Renal pelvis (tissue), 12 donors: ENCODE measurements around the gene LYAR. TPM values are rescaled to one million over a fixed set of nuclear protein-coding genes. Genes with fewer than 3 reads are reported as not detected.

Experiments
- DNase-seq: peaks from one replicate; pipeline ENCODE4 v3.0.0-alpha.2; 2013
- long read RNA-seq, 16 experiments: transcript quantifications; one replicate each; lab custom pipeline, GENCODE V29; 2026
- polyA plus RNA-seq, 3 donors: library from polyadenylated mRNA; unstranded; fragments of 120-200 nt; gene quantifications; one replicate each; pipeline ENCODE4 v1.2.1, GENCODE V29; 2013; ENCODE audit not compliant: insufficient read length in 3 of 3

LYAR gene
- polyA plus RNA-seq, result 10 to 100 TPM; 19.8 to 21.1 (median 20.1) TPM
- long read RNA-seq, donor 1, transcript LYAR-201 (10 exons, 1,569 nt), result major isoform, 5 of 6 reads
- long read RNA-seq, donor 1, partial matches to known transcripts, result 0 of 6 reads
- long read RNA-seq, donor 1, other reads (novel, unspliced or antisense), result 0 of 6 reads
- long read RNA-seq, donor 2, transcript LYAR-201 (10 exons, 1,569 nt), result major isoform, 12 of 12 reads
- long read RNA-seq, donor 2, partial matches to known transcripts, result 0 of 12 reads
- long read RNA-seq, donor 2, other reads (novel, unspliced or antisense), result 0 of 12 reads
- long read RNA-seq, donor 3, partial matches to known transcripts, result 0 of 2 reads
- long read RNA-seq, donor 3, other reads (novel, unspliced or antisense), result 0 of 2 reads
- long read RNA-seq, donor 4, transcript LYAR-201 (10 exons, 1,569 nt), result major isoform, 7 of 8 reads
- long read RNA-seq, donor 4, partial matches to known transcripts, result 0 of 8 reads
- long read RNA-seq, donor 4, other reads (novel, unspliced or antisense), result 0 of 8 reads
- long read RNA-seq, donor 5, partial matches to known transcripts, result 0 of 3 reads
- long read RNA-seq, donor 5, other reads (novel, unspliced or antisense), result 0 of 3 reads
- long read RNA-seq, donor 6, transcript LYAR-201 (10 exons, 1,569 nt), result major isoform, 8 of 9 reads
- long read RNA-seq, donor 6, partial matches to known transcripts, result 0 of 9 reads
- long read RNA-seq, donor 6, other reads (novel, unspliced or antisense), result 0 of 9 reads
- long read RNA-seq, donor 7, result 0 reads
- long read RNA-seq, donor 8, partial matches to known transcripts, result 0 of 3 reads
- long read RNA-seq, donor 8, other reads (novel, unspliced or antisense), result 0 of 3 reads
- long read RNA-seq, donor 9, transcript LYAR-201 (10 exons, 1,569 nt), result major isoform, 8 of 8 reads
- long read RNA-seq, donor 9, partial matches to known transcripts, result 0 of 8 reads
- long read RNA-seq, donor 9, other reads (novel, unspliced or antisense), result 0 of 8 reads
- long read RNA-seq, donor 10, transcript LYAR-201 (10 exons, 1,569 nt), result major isoform, 6 of 11 reads
- long read RNA-seq, donor 10, partial matches to known transcripts, result 5 of 11 reads
- long read RNA-seq, donor 10, other reads (novel, unspliced or antisense), result 0 of 11 reads
- long read RNA-seq, donor 11, result 0 reads
- long read RNA-seq, donor 12, transcript LYAR-201 (10 exons, 1,569 nt), result major isoform, 7 of 11 reads
- long read RNA-seq, donor 12, partial matches to known transcripts, result 0 of 11 reads
- long read RNA-seq, donor 12, other reads (novel, unspliced or antisense), result 0 of 11 reads
- long read RNA-seq, donor 13, partial matches to known transcripts, result 0 of 2 reads
- long read RNA-seq, donor 13, other reads (novel, unspliced or antisense), result 0 of 2 reads
- long read RNA-seq, donor 14, result 0 reads
- long read RNA-seq, donor 15, transcript LYAR-201 (10 exons, 1,569 nt), result major isoform, 5 of 5 reads
- long read RNA-seq, donor 15, partial matches to known transcripts, result 0 of 5 reads
- long read RNA-seq, donor 15, other reads (novel, unspliced or antisense), result 0 of 5 reads
- long read RNA-seq, donor 16, partial matches to known transcripts, result 0 of 2 reads
- long read RNA-seq, donor 16, other reads (novel, unspliced or antisense), result 0 of 2 reads

GRCh38 chr4:4289941-4290850, at the start of gene LYAR, which contains the start of gene ZBTB49:
Gene LYAR, minus strand, starts transcription at chr4:4290154. Its CDS starts 6,412 bp downstream, at chr4:4283742.
Gene ZBTB49, plus strand, starts transcription at chr4:4290251. Its CDS starts 9,695 bp downstream, at chr4:4299946.
- DNase-seq, result peak; percentile 91

GRCh38 chr4:4339504-4340085, 49.6 kb upstream of the LYAR start:
- no peak for DNase-seq

GRCh38 chr4:4338210-4339001, 48.5 kb upstream of the LYAR start:
- DNase-seq, result no peak

- peak; percentile 12 for DNase-seq
Observed at GRCh38 chr4:4334798-4335520, 45.0 kb upstream of the LYAR start.

- DNase-seq, result no peak
Observed at GRCh38 chr4:4333265-4333706, 43.3 kb upstream of the LYAR start.

GRCh38 chr4:4332529-4332928, 42.6 kb upstream of the LYAR start:
- no peak for DNase-seq

GRCh38 chr4:4330794-4331193, 40.8 kb upstream of the LYAR start:
- no peak for DNase-seq

GRCh38 chr4:4329496-4329895, 39.5 kb upstream of the LYAR start:
- no peak for DNase-seq

GRCh38 chr4:4328840-4329239, 38.9 kb upstream of the LYAR start:
- no peak for DNase-seq

GRCh38 chr4:4328206-4328605, 38.3 kb upstream of the LYAR start:
- DNase-seq, result no peak

GRCh38 chr4:4327652-4328121, 37.7 kb upstream of the LYAR start:
- peak; percentile 10 for DNase-seq

GRCh38 chr4:4326166-4326565, 36.2 kb upstream of the LYAR start:
- no peak for DNase-seq

- no peak for DNase-seq
Observed at GRCh38 chr4:4325321-4325720, 35.4 kb upstream of the LYAR start.

- DNase-seq, result no peak
Observed at GRCh38 chr4:4323705-4324534, 34.0 kb upstream of the LYAR start.

GRCh38 chr4:4321951-4322688, 32.2 kb upstream of the LYAR start:
- DNase-seq, result no peak
